IMR-90 (cell line): ENCODE results near the gene HDHD3. TPM values are rescaled to one million over a fixed set of nuclear protein-coding genes. Genes with fewer than 3 reads are reported as not detected.
"Not testable (repeated sequence)": the region's sequence is repeated elsewhere in the genome, so short reads cannot be mapped to it uniquely, and the experiment has no call there.

Source experiments
- ATAC-seq: fragments of 200-7000 bp; cut with Tn5 transposase; 2 replicates; pipeline ENCODE4 v1.9.1; 2020; ENCODE audit warnings: low read depth, mild to moderate bottlenecking, moderate library complexity
- BruUV-seq: library from RNA; stranded (reverse); fragments of 400-500 nt; replicated peaks from 2 replicates; lab custom pipeline; 2021; lab: Mats Ljungman, UMichigan
- CTCF ChIA-PET: fragments of 300-600 bp; formaldehyde crosslinking; extraction: SDS; loops from one replicate; lab custom pipeline; 2021; ENCODE audit warnings: antibody characterized with exemption; lab: Yijun Ruan, JAX
- POLR2A ChIA-PET: fragments of 300-600 bp; sonication (Branson Sonifier 250); formaldehyde crosslinking; loops from one replicate; lab custom pipeline; 2022; ENCODE audit warnings: antibody characterized with exemption; ENCODE audit not compliant: unreplicated experiment; lab: Charles Lee
- DNase-seq: peaks from one replicate; pipeline ENCODE4 v3.0.0; 2013
- H2AFZ ChIP-seq: replicated peaks from 2 replicates; pipeline ENCODE3; 2013; ENCODE audit warnings: low read length, mild to moderate bottlenecking; ENCODE audit not compliant: poor library complexity
- H2AK5ac ChIP-seq: 2 replicates; pipeline ENCODE4 v1.6.1; 2013; ENCODE audit warnings: low read depth, low read length, inconsistent platforms
- H2AK9ac ChIP-seq: replicated peaks from 2 replicates; pipeline ENCODE3; 2013; ENCODE audit warnings: mild to moderate bottlenecking, low read depth, low read length, moderate library complexity; ENCODE audit not compliant: poor library complexity
- H2BK120ac ChIP-seq: 2 replicates; pipeline ENCODE4 v1.6.1; 2013; ENCODE audit warnings: low read depth, low read length, inconsistent platforms
- H2BK15ac ChIP-seq: 3 replicates; pipeline ENCODE4 v1.6.1; 2013; ENCODE audit warnings: low read depth, low read length, inconsistent platforms
- H2BK20ac ChIP-seq: 2 replicates; pipeline ENCODE4 v1.6.1; 2013; ENCODE audit warnings: low read depth, mild to moderate bottlenecking, inconsistent platforms, low read length, moderate library complexity
- H2BK5ac ChIP-seq: 2 replicates; pipeline ENCODE4 v1.6.1; 2013; ENCODE audit warnings: mild to moderate bottlenecking, low read depth, low read length, inconsistent platforms; ENCODE audit not compliant: poor library complexity, severe bottlenecking
- H3K14ac ChIP-seq: replicated peaks from 2 replicates; pipeline ENCODE4 v1.6.1; 2013; ENCODE audit warnings: low read depth, low read length, inconsistent platforms
- H3K18ac ChIP-seq: 2 replicates; pipeline ENCODE4 v1.6.1; 2013; ENCODE audit warnings: low read depth, low read length, control low read depth
- H3K23ac ChIP-seq: 2 replicates; pipeline ENCODE4 v1.6.1; 2013; ENCODE audit warnings: low read depth, low read length, inconsistent platforms
- H3K27ac ChIP-seq: 2 replicates; pipeline ENCODE4 v1.5.1; 2013; ENCODE audit warnings: mild to moderate bottlenecking, control low read depth, low read length; ENCODE audit not compliant: insufficient read depth
- H3K27me3 ChIP-seq: 2 replicates; pipeline ENCODE4 v1.6.1; 2013; ENCODE audit warnings: low read length; ENCODE audit not compliant: control insufficient read depth, insufficient read depth
- H3K36me3 ChIP-seq: 2 replicates; pipeline ENCODE4 v1.6.1; 2013; ENCODE audit warnings: low read length, mixed read lengths; ENCODE audit not compliant: control insufficient read depth, insufficient read depth
- H3K4ac ChIP-seq: 2 replicates; pipeline ENCODE4 v1.6.1; 2013; ENCODE audit warnings: low read depth, low read length, inconsistent platforms
- H3K4me1 ChIP-seq: 2 replicates; pipeline ENCODE4 v1.6.1; 2013; ENCODE audit warnings: low read length, mixed read lengths; ENCODE audit not compliant: control insufficient read depth, insufficient read depth
- H3K4me2 ChIP-seq: 2 replicates; pipeline ENCODE4 v1.6.1; 2013; ENCODE audit warnings: low read depth, mild to moderate bottlenecking, control low read depth, low read length, moderate library complexity
- H3K4me3 ChIP-seq: 2 replicates; pipeline ENCODE4 v1.5.1; 2013; ENCODE audit warnings: low read depth, mild to moderate bottlenecking, control low read depth, low read length, moderate library complexity; ENCODE audit not compliant: insufficient read depth
- H3K56ac ChIP-seq: 2 replicates; pipeline ENCODE4 v1.6.1; 2013; ENCODE audit warnings: low read length, inconsistent platforms; ENCODE audit not compliant: insufficient read depth; ENCODE audit errors: extremely low read depth
- H3K79me1 ChIP-seq, 2 experiments: 2 replicates each; pipeline ENCODE4 v1.6.1; 2013; ENCODE audit warnings: low read length in 2 of 2, inconsistent platforms in 1 of 2, low read depth in 1 of 2
- H3K9ac ChIP-seq: 2 replicates; pipeline ENCODE4 v1.6.1; 2013; ENCODE audit warnings: low read depth, low read length, control low read depth
- H3K9me1 ChIP-seq: 2 replicates; pipeline ENCODE4 v1.6.1; 2013; ENCODE audit warnings: low read length, inconsistent platforms; ENCODE audit not compliant: insufficient read depth
- H3K9me3 ChIP-seq: 2 replicates; pipeline ENCODE4 v1.6.1; 2013; ENCODE audit warnings: low read length; ENCODE audit not compliant: control insufficient read depth, insufficient read depth
- H4K20me1 ChIP-seq: 2 replicates; pipeline ENCODE4 v1.6.1; 2013; ENCODE audit warnings: low read length, inconsistent platforms; ENCODE audit not compliant: insufficient read depth
- H4K5ac ChIP-seq: 2 replicates; pipeline ENCODE4 v1.6.1; 2013; ENCODE audit warnings: mild to moderate bottlenecking, low read depth, low read length, control low read depth
- H4K8ac ChIP-seq, 2 experiments: 2 replicates each; pipeline ENCODE4 v1.6.1; 2013; ENCODE audit warnings: low read depth in 2 of 2, low read length in 2 of 2, control low read depth in 1 of 2, inconsistent platforms in 1 of 2
- H4K91ac ChIP-seq: 2 replicates; pipeline ENCODE4 v1.6.1; 2013; ENCODE audit warnings: low read depth, low read length, inconsistent platforms; ENCODE audit not compliant: insufficient read depth
- WGBS, 2 experiments: methylation state at CpG; one replicate each; pipeline versions ENCODE4 v1.1.5 to v1.1.7; 2013; ENCODE audit warnings: missing lambda C conversion rate in 2 of 2; ENCODE audit not compliant: insufficient read length in 1 of 2; ENCODE audit errors: extremely low coverage in 2 of 2; 5-methylcytosine and 5-hydroxymethylcytosine counted together
- dilution Hi-C: fragments of 300-500 bp; cut with HindIII; formaldehyde crosslinking; loops from one replicate; pipeline ENCODE4 v1.14.3; 2018; ENCODE audit warnings: low sequenced_read_pairs; ENCODE audit not compliant: unreplicated experiment
- in situ Hi-C: fragments of 300-500 bp; cut with MboI; formaldehyde crosslinking; loops from 3 replicates; pipeline ENCODE4 v1.14.3; 2019; ENCODE audit warnings: low sequenced_read_pairs, inconsistent platforms, mixed read lengths
- intact Hi-C: fragments of 100-400 bp; cut with micrococcal nuclease; formaldehyde crosslinking; loops from 2 replicates; pipeline ENCODE4 v1.10.0; 2022
- polyA plus RNA-seq, 3 experiments: library from polyadenylated mRNA; depleted of rRNA; stranded (reverse); fragments of >200 nt; gene quantifications; 2 replicates each; pipeline ENCODE4 v1.2.3, GENCODE V29; 2012; ENCODE audit warnings: low replicate concordance in 1 of 3
- total RNA-seq: library from RNA; depleted of rRNA; stranded (reverse); fragments of >200 nt; gene quantifications from 2 replicates; pipeline ENCODE4 v1.2.3, GENCODE V29; 2012

The HDHD3 gene
- total and polyA plus RNA-seq, 2 of the 4 experiments (the other 2 are of a cell fraction), result 7.0 to 8.6 TPM

DNA sequence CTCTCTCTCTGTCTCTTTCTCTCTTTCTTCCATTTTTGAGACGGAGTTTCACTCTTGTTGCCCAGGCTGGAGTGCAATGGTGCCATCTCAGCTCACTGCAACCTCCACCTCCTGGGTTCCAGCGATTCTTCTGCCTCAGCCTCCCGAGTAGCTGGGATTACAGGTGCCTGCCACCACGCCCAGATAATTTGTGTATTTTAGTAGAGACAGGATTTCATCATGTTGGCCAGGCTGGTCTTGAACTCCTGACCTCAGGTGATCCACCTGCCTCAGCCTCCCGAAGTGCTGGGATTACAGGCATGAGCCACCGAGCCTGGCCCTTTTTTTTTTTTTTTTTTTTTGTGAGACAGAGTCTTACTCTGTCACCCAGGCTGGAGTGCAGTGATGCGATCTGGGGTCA is 4.7 kb upstream of the HDHD3 start:
- CTCF ChIA-PET, in situ Hi-C loops, H3K9ac ChIP-seq: not testable (repeated sequence)

More for the DNA sequence above, 4.7 kb upstream of the HDHD3 start:
- ATAC-seq, H4K91ac ChIP-seq, H3K4me3 ChIP-seq, H3K14ac ChIP-seq, intact Hi-C loops, H4K20me1 ChIP-seq, H3K4me2 ChIP-seq, H2BK5ac ChIP-seq, H3K56ac ChIP-seq, H3K4ac ChIP-seq, H3K9me3 ChIP-seq, H4K5ac ChIP-seq, BruUV-seq, H4K8ac ChIP-seq, H3K36me3 ChIP-seq, H3K79me1 ChIP-seq, POLR2A ChIA-PET, H3K18ac ChIP-seq, H2AFZ ChIP-seq, dilution Hi-C loops, DNase-seq, H2AK5ac ChIP-seq, H2BK20ac ChIP-seq, H2BK15ac ChIP-seq, H3K4me1 ChIP-seq, H2AK9ac ChIP-seq, H3K9me1 ChIP-seq, H3K27me3 ChIP-seq, H3K23ac ChIP-seq, H2BK120ac ChIP-seq, H3K27ac ChIP-seq: not testable (repeated sequence)
- no CpG with 5 or more reads among the region's 7 CpGs for WGBS, 2 experiments
